Measurements from ENCODE around the gene PAQR3.

GRCh38 chr4:78938474-78938867 is 767 bp downstream of the PAQR3 start:
- TF ChIP-seq EZH2 (IDR thresholded peaks at IDR 0.05; ENCODE audit: borderline replicate concordance, low read depth, low read length, poor library complexity, severe bottlenecking) (no peak), CTCF (conservative IDR thresholded peaks at IDR 0.05; ENCODE audit: low read depth, low read length) (no peak)

Data from A673 (cell line).